Breast epithelium (tissue), 3 donors: ENCODE results near the gene SYNE2.

Experiments
- POLR2A ChIP-seq: fragments of 450-650 bp; IDR thresholded peaks from one replicate; pipeline ENCODE4 v1.6.1; 2016; ENCODE audit warnings: antibody characterized with exemption, mild to moderate bottlenecking, moderate library complexity
- TF ChIP-seq, protein P1 (sequence below), 3 donors: fragments of 450-650 bp; IDR thresholded peaks; one replicate each; pipeline ENCODE4 v1.5.1; 2016 to 2017; ENCODE audit warnings: antibody characterized with exemption in 3 of 3, mild to moderate bottlenecking in 3 of 3, moderate library complexity in 3 of 3

DNA sequence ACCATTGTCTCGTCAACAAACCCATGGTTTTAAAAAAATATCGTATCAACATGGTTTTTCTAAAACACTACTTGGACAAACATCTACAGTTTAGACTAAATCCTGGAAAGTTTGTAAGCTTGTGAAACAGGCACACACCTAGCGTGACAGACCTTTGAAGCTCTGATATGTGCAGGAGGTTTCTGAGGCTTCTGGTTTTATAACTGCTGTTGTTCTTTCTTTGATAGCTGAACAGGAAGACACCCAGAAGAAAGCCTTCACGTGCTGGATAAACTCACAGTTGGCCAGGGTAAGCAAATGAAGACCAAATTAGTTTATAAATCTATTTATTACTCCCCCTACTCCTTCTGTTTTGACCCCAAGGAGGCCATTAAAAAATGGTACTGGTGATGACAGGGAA lies 87.6 kb downstream of the SYNE2 start:
- TF ChIP-seq, protein P1, sequence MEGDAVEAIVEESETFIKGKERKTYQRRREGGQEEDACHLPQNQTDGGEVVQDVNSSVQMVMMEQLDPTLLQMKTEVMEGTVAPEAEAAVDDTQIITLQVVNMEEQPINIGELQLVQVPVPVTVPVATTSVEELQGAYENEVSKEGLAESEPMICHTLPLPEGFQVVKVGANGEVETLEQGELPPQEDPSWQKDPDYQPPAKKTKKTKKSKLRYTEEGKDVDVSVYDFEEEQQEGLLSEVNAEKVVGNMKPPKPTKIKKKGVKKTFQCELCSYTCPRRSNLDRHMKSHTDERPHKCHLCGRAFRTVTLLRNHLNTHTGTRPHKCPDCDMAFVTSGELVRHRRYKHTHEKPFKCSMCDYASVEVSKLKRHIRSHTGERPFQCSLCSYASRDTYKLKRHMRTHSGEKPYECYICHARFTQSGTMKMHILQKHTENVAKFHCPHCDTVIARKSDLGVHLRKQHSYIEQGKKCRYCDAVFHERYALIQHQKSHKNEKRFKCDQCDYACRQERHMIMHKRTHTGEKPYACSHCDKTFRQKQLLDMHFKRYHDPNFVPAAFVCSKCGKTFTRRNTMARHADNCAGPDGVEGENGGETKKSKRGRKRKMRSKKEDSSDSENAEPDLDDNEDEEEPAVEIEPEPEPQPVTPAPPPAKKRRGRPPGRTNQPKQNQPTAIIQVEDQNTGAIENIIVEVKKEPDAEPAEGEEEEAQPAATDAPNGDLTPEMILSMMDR (IDR thresholded peaks at IDR 0.05) = no peak
- TF ChIP-seq POLR2A = no peak
